AG09309 (cell line): ENCODE data around the gene DGKQ.
"Not testable (repeated sequence)": the region's sequence is repeated elsewhere in the genome, so short reads cannot be mapped to it uniquely, and the experiment has no call there.

Experiments used
- DNase-seq: peaks from one replicate; pipeline ENCODE4 v3.0.0-alpha.2; 2010; ENCODE audit warnings: low read depth
- H3K4me3 ChIP-seq: 2 replicates; pipeline ENCODE4 v1.5.1; 2011; ENCODE audit warnings: mild to moderate bottlenecking, low read depth, low read length, moderate library complexity; ENCODE audit not compliant: control insufficient read depth
- CTCF ChIP-seq: IDR thresholded peaks from 2 replicates; pipeline ENCODE4 v1.5.1; 2011; ENCODE audit warnings: mild to moderate bottlenecking, low read depth, low read length, inconsistent platforms; ENCODE audit not compliant: insufficient read depth, control insufficient read depth; ENCODE audit errors: missing control alignments

DGKQ gene

GRCh38 chr4:982814-983213, 9.4 kb upstream of the DGKQ start:
- DNase-seq: no peak
- no peak for TF ChIP-seq CTCF
- no peak overlapping the region for H3K4me3 ChIP-seq

DNA sequence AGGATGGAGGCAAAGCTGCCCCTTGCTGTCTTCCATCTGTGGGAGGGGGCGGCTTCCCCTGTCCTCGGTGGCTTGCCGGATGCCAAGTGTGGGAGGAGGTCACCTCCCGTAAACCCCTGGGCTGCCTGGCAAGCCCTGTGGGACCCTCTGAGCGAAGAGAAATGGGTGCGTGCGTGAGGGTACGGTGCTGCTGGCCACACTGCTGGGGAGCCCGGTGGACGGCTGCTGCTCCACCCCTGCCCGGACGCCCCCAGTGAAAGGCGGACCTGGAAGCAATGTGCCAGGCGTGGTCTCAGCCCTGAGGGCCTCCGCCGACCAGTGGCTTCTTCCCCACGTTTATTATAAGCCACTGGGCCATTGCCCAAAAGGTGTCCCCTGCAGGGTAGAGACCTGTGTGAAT, 8.9 kb upstream of the DGKQ start:
- no peak for TF ChIP-seq CTCF
- no peak for DNase-seq
- H3K4me3 ChIP-seq: no peak overlapping the region

GRCh38 chr4:978957-979701, 5.8 kb upstream of the DGKQ start:
- H3K4me3 ChIP-seq: no peak overlapping the region
- no peak for DNase-seq
- no peak for TF ChIP-seq CTCF

GRCh38 chr4:976016-976415, 2.6 kb upstream of the DGKQ start:
- DNase-seq: not testable (repeated sequence)

GRCh38 chr4:974668-975067, 1.3 kb upstream of the DGKQ start:
- TF ChIP-seq CTCF: no peak
- no peak overlapping the region for H3K4me3 ChIP-seq
- DNase-seq: no peak

More at GRCh38 chr4:976016-976415, 2.6 kb upstream of the DGKQ start:
- H3K4me3 ChIP-seq: not testable (repeated sequence)

- H3K4me3 ChIP-seq: peak overlapping the region; percentile 69
- DNase-seq: no peak
- TF ChIP-seq CTCF: no peak
Measured at GRCh38 chr4:972651-973424, 531 bp downstream of the DGKQ start.
